Retinal pigment epithelial cell (primary cell): ENCODE measurements around the gene UBE2D2.

ENCODE experiments used
- DNase-seq: peaks from one replicate; pipeline ENCODE4 v3.0.0-alpha.2; 2010; ENCODE audit warnings: low read depth
- H3K4me3 ChIP-seq: 2 replicates; pipeline ENCODE4 v1.5.1; 2011; ENCODE audit warnings: mild to moderate bottlenecking, low read length, control low read depth, moderate library complexity
- CTCF ChIP-seq: conservative IDR thresholded peaks from 2 replicates; pipeline ENCODE4 v1.5.1; 2011; ENCODE audit warnings: low read depth, low read length, control low read depth, inconsistent platforms

Gene UBE2D2

GRCh38 chr5:139666551-139666950 lies 105.4 kb downstream of the UBE2D2 start:
- TF ChIP-seq CTCF = no peak
- DNase-seq = no peak
- no peak overlapping the region for H3K4me3 ChIP-seq

GRCh38 chr5:139667001-139667729 lies 106.0 kb downstream of the UBE2D2 start:
- no peak for DNase-seq
- H3K4me3 ChIP-seq = no peak overlapping the region
- no peak for TF ChIP-seq CTCF

GRCh38 chr5:139667730-139668063 lies 106.6 kb downstream of the UBE2D2 start:
- DNase-seq = no peak
- TF ChIP-seq CTCF = no peak
- no peak overlapping the region for H3K4me3 ChIP-seq

GRCh38 chr5:139668064-139668880 lies 107.1 kb downstream of the UBE2D2 start:
- TF ChIP-seq CTCF = no peak
- H3K4me3 ChIP-seq = peak overlapping the region; percentile 1
- no peak for DNase-seq

- H3K4me3 ChIP-seq = no peak overlapping the region
- DNase-seq = no peak
- no peak for TF ChIP-seq CTCF
Measured at GRCh38 chr5:139668924-139669661, 108.0 kb downstream of the UBE2D2 start.

GRCh38 chr5:139669662-139670368 lies 108.7 kb downstream of the UBE2D2 start:
- no peak for DNase-seq
- no peak for TF ChIP-seq CTCF
- H3K4me3 ChIP-seq = no peak overlapping the region
